Limb (tissue), 2 donors: ENCODE data around the gene MTOR.
"Not testable (repeated sequence)": the region's sequence is repeated elsewhere in the genome, so short reads cannot be mapped to it uniquely, and the experiment has no call there.

Experiments
- DNase-seq, 2 donors: peaks; one replicate each; pipeline ENCODE4 v3.0.0-alpha.2; 2016; ENCODE audit errors: extremely low spot score in 2 of 2

MTOR gene

GRCh38 chr1:11262171-11263049, at the start of gene MTOR:
Gene MTOR, minus strand, starts transcription at chr1:11262551. Its CDS starts 3,142 bp downstream, at chr1:11259409.
- peak; percentile 97 to 99 for DNase-seq

GRCh38 chr1:11309385-11309784, 47.0 kb upstream of the MTOR start:
- DNase-seq = no peak

GRCh38 chr1:11308699-11309224, 46.4 kb upstream of the MTOR start:
- DNase-seq = no peak

GRCh38 chr1:11307852-11308251, 45.5 kb upstream of the MTOR start:
- DNase-seq = no peak

DNA sequence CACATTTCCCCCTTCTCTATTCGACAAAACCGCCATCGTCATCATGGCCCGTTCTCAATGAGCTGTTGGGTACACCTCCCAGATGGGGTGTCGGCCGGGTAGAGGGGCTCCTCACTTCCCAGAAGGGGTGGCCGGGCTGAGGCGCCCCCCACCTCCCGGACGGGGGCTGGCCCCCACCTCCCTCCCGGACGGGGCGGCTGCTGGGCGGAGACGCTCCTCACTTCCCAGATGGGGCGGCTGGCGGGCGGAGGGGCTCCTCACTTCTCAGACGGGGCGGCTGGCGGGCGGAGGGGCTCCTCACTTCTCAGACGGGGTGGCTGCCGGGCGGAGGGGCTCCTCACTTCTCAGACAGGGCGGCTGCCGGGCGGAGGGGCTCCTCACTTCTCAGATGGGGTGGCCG, 43.2 kb upstream of the MTOR start:
- DNase-seq = not testable (repeated sequence)

GRCh38 chr1:11302366-11302765, 40.0 kb upstream of the MTOR start:
- DNase-seq = no peak

DNA sequence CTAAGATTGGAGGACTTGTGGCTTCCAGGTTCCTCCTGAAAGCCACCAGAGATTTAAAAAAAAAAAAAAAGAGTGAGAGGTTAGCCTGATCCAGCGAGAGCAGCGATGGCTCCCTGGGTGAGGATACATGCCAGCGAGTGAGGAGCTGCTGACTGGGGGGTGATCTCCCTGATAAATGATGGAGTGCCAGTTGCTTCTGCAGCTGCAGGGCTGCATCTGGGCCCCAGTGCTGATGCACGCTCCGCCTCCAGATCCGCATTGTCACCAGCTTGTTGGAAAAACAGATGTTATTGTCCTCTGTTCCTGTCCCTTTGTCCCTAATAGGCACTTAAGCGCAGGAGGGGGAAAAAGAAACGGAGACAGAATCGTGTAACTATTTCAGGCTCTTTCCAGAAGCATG, 39.2 kb upstream of the MTOR start:
- peak in 1 of 2 donors; percentile 9 for DNase-seq

- no peak for DNase-seq
These were observed 36.8 kb upstream of the MTOR start for GRCh38 chr1:11299225-11299574.

GRCh38 chr1:11298390-11299224, 36.3 kb upstream of the MTOR start:
- DNase-seq = no peak

DNA sequence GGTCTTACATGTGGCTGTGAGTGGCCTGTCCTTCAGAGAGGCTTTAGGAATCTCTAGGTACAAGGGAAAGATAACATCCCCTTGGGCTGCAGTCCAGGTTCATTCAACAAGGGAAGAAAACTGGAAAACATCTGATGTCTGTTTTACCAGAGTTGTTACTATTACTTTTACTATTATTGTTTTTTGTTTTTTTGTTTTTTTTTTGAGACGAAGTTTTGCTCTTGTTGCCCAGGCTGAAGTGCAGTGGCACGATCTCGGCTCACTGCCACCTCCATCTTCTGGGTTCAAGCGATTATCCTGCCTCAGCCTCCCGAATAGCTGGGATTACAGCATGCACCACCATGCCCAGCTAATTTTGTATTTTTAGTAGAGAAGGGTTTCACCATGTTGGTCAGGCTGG, 35.4 kb upstream of the MTOR start:
- not testable (repeated sequence) for DNase-seq

GRCh38 chr1:11295905-11296304, 33.6 kb upstream of the MTOR start:
- no peak for DNase-seq

GRCh38 chr1:11294951-11295350, 32.6 kb upstream of the MTOR start:
- DNase-seq = no peak

DNA sequence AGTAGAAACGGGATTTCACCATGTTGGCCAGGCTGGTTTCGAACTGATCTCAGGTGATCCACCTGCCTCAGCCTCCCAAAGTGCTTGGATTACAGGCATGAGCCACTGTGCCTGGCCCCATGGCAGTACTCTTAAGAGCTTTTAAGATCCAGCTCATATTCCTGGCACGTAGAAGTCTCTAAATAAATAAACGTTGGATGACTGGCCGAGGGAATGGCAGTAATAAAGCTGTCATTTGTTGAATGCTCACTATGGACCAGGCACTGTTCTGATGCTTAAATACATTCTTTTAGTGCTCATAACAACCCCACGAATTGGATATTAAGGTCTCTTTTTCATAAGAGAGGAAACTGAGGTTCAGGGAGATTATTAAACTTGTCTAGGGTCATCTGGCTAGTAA, 31.5 kb upstream of the MTOR start:
- no peak for DNase-seq

DNA sequence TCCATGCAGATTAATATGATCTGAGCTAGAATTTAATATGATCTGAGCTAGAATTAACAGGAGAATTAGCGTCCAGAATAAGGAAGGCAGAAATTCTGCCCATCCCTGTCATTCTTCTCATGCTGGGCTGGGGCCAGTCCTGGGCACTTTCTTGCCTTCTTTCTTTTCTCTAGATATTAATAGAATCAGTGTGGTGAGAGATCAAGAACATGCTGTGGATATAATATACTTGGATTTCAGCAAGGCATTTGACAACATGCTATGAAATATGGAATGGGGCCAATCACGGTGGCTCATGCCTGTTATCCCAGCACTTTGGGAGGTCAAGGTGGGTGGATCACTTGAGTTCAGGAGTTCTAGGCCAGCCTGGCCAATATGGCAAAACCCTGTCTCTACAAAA, 28.7 kb upstream of the MTOR start:
- no peak for DNase-seq

- no peak for DNase-seq
These were observed 26.7 kb upstream of the MTOR start for GRCh38 chr1:11289064-11289463.

DNA sequence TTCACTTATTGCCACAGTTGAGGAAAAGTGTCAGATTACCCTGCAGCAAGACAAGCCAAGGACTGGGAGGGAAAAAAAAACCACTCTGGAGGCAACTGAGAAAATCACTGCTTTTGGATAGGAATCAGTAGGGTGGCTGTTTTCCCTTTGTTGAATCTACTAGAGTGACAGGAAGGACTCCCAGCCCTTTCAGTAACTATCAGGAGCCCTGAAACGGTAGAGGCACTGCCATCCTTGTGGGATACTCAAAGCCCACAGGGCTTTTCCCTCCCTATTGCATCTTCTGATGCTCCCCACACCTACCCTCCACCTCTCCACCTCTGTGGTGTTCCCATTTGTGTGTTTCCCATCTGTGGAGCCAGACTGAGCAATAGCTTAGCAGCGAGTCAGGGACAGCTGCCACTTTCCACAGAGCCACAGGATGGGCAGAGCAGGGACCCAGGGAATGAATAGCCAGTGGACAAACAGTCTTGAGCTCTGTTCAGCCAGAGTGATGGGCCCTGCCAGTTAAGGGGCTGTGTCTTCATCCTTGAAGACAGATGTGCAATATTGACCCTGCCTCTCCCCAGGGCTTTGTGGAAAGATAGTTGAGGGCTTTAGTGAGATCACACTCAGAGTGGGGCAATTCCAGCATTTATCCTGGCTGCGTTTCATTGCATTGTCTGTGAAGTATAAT, 24.5 kb upstream of the MTOR start:
- DNase-seq = no peak

GRCh38 chr1:11285883-11286734, 23.8 kb upstream of the MTOR start:
- DNase-seq = peak in 1 of 2 donors; percentile 23

DNA sequence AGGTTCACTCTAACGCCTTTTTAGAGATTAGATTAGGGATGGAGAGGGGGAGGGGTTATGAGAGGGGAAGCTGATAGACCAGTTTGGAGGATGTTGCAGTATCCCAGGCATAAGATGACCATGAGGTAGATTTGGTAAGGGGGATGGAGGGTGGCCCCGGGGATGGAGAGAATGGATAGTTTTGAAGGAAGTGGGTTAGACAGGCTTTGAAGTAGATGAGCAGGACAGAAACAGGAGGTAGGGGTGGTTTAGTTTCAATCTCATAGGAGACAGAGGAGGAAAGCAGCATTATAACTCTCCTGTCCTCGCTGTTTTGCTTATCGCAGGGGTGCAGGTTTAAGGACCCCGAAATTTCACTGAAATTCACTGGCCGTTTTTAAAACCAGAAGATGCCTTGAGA, 22.4 kb upstream of the MTOR start:
- DNase-seq = no peak

DNA sequence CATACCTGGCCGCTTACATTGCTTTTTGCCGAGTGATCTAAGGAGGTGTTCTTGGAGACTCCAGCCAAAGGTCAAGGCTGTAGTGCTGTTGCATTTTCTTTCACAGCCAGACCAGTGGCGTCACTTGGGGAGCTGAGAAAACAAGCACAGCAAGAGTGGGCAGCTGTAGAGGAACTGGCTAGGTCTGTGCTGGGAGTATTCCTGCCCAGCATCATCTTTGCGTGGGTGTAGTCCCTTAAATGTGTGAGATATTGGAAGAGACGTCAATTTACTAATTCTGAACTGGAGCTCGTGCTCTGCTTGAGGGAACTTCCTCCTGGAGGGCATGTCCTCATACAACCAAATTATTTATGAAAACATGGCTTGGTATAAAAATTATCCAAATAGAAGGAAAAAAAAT, 20.8 kb upstream of the MTOR start:
- DNase-seq = no peak

GRCh38 chr1:11281518-11282331, 19.4 kb upstream of the MTOR start:
- DNase-seq = peak in 1 of 2 donors; percentile 47
